Neuron (in vitro differentiated cells): ENCODE results near the gene PPCDC.

Experiments
- H2AFZ ChIP-seq: one replicate; pipeline ENCODE4 v1.6.1; 2013; ENCODE audit warnings: low read depth, mild to moderate bottlenecking, inconsistent platforms, low read length, moderate library complexity
- H3K27me3 ChIP-seq: one replicate; pipeline ENCODE4 v1.6.1; 2013; ENCODE audit warnings: low read length; ENCODE audit not compliant: insufficient read depth
- H3K36me3 ChIP-seq: one replicate; pipeline ENCODE4 v1.6.1; 2013; ENCODE audit warnings: low read length; ENCODE audit not compliant: insufficient read depth
- H3K4me1 ChIP-seq: one replicate; pipeline ENCODE4 v1.6.1; 2013; ENCODE audit warnings: low read length; ENCODE audit not compliant: insufficient read depth
- H3K4me3 ChIP-seq: 2 replicates; pipeline ENCODE4 v1.5.1; 2013; ENCODE audit warnings: mild to moderate bottlenecking, low read length, moderate library complexity
- H3K9me3 ChIP-seq: one replicate; pipeline ENCODE4 v1.6.1; 2013; ENCODE audit warnings: low read length

Gene PPCDC, protein sequence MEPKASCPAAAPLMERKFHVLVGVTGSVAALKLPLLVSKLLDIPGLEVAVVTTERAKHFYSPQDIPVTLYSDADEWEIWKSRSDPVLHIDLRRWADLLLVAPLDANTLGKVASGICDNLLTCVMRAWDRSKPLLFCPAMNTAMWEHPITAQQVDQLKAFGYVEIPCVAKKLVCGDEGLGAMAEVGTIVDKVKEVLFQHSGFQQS

DNA sequence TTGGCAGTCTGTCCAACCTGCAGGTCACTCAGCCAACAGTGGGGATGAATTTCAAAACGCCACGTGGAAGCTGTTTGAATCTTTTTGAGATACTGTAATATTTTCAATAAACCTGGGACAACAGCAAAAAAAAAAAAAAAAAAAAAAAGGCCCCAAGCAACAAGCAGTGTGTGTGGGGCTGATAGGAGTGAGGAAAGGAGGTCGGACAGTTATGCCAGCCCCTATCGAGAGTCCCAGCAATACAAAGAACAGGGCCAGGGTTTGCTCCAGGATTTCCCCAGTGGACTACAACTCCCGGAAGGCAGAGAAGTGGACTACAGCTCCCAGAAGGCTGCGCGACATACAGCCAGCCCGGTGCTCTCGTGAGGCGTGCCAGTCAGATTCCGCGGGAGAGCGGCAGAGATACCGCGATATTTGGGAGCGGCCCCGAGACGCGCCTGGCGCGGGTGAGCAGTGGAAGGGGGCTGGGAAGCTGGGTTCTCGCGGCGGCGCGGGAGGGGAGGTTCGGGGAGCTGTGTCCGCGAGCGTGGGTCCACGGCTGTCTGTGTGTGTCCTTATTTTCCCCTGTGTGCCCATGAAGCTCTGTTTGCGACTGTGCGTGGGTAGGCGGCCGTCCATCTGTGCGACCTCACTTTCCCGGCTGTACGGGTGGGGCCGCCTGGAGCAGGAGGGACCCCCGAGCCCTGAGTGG is at the start of gene PPCDC:
Gene PPCDC (plus strand): TSS at position 410 of the 691 bp plus-strand sequence. CDS start 4,729 bp downstream, outside the sequence.
- H3K4me3 ChIP-seq, result peak within 1 kb of the TSS; percentile 83
- H3K27me3 ChIP-seq, result no peaks in the 10 kb centered on the region
- H3K4me1 ChIP-seq, result peaks cover 5% of the 10 kb centered on the region
- H3K9me3 ChIP-seq, result no peaks in the 10 kb centered on the region
- peak within 1 kb of the TSS; percentile 77 for H2AFZ ChIP-seq
- H3K36me3 ChIP-seq, result peaks cover 10% of the 10 kb centered on the region

DNA sequence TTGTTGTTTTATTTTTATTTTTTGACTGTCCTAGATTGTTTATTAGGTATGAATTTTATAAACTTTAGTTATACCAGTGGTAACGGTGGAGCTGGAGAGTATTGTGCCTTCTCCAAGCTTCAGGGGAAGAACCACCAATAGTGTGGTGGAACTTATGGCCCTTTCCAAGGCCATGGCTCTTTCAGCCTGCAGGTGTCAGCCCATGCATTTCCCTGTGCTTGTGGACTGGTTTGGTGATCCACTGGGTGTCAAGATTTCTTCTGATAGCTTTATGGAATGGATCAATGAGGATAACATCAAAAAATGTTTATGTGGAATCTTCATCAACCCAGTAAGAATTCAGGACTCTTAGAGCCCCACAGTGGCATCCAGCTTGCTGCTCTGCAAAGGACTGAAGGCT is 47.2 kb upstream of the PPCDC start:
- Histone ChIP-seq H3K9me3 (no peaks in the 10 kb centered on the region), H3K36me3 (no peaks in the 10 kb centered on the region), H3K27me3 (no peaks in the 10 kb centered on the region), H2AFZ (no peak overlapping the region), H3K4me1 (no peaks in the 10 kb centered on the region), H3K4me3 (no peak overlapping the region)

GRCh38 chr15:74977599-74977998 is 45.8 kb upstream of the PPCDC start:
- H3K4me1 ChIP-seq, result no peaks in the 10 kb centered on the region

GRCh38 chr15:74978077-74978476 is 45.3 kb upstream of the PPCDC start:
- Histone ChIP-seq H3K9me3 (no peaks in the 10 kb centered on the region), H3K36me3 (no peaks in the 10 kb centered on the region), H3K27me3 (no peaks in the 10 kb centered on the region), H3K4me1 (no peaks in the 10 kb centered on the region), H3K4me3 (no peak overlapping the region), H2AFZ (no peak overlapping the region)

More at GRCh38 chr15:74977599-74977998, 45.8 kb upstream of the PPCDC start:
- Histone ChIP-seq H3K36me3 (no peaks in the 10 kb centered on the region), H3K27me3 (no peaks in the 10 kb centered on the region), H3K9me3 (no peaks in the 10 kb centered on the region), H3K4me3 (no peak overlapping the region), H2AFZ (no peak overlapping the region)

DNA sequence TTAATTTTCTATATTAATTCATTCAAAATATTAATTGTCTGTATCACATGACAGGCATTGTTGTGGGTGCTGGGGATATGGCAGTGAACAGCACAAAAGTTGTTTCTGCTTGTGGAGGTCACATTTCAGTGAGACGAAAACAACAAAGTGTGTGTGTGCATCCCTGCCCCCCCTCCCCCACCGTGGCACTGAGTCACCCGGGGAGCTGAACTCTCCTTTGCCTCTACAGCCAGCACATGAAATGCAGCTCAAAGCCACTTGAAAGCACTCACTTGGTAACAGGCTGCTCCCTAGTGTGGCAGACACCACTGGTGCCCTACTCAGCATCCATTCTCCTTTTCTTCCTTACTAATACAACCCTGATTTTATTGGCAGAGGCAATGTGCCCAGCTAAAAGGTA is 44.9 kb upstream of the PPCDC start:
- Histone ChIP-seq H3K27me3 (no peaks in the 10 kb centered on the region), H3K9me3 (no peaks in the 10 kb centered on the region)

DNA sequence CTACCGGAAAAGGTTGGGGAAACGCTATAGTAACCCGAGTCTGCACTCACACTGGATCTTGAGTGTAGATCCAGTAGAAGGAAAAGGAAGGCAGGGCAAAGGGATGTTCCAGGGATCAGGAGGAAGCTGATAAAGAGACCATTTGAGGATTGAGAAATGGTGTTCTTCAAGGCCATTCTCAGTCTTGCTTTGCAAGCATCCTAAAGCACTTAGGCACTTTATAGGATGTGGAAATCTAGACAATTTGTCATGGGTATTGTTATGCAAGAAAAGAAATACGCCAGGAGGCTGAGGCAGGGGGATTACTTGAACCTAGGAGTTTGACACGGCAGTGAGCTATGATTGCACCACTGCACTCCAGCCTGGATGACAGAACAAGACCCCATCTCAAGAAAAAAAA is 41.2 kb upstream of the PPCDC start:
- Histone ChIP-seq H2AFZ (no peak overlapping the region), H3K4me1 (no peaks in the 10 kb centered on the region), H3K9me3 (no peaks in the 10 kb centered on the region), H3K36me3 (no peaks in the 10 kb centered on the region), H3K27me3 (no peaks in the 10 kb centered on the region), H3K4me3 (no peak overlapping the region)

More for the DNA sequence above, 44.9 kb upstream of the PPCDC start:
- H3K4me3 ChIP-seq, result no peak overlapping the region
- no peaks in the 10 kb centered on the region for H3K4me1 ChIP-seq
- H2AFZ ChIP-seq, result no peak overlapping the region
- H3K36me3 ChIP-seq, result no peaks in the 10 kb centered on the region

- Histone ChIP-seq H3K4me1 (no peaks in the 10 kb centered on the region), H3K9me3 (no peaks in the 10 kb centered on the region)
These were observed 39.6 kb upstream of the PPCDC start for GRCh38 chr15:74983725-74984231.

DNA sequence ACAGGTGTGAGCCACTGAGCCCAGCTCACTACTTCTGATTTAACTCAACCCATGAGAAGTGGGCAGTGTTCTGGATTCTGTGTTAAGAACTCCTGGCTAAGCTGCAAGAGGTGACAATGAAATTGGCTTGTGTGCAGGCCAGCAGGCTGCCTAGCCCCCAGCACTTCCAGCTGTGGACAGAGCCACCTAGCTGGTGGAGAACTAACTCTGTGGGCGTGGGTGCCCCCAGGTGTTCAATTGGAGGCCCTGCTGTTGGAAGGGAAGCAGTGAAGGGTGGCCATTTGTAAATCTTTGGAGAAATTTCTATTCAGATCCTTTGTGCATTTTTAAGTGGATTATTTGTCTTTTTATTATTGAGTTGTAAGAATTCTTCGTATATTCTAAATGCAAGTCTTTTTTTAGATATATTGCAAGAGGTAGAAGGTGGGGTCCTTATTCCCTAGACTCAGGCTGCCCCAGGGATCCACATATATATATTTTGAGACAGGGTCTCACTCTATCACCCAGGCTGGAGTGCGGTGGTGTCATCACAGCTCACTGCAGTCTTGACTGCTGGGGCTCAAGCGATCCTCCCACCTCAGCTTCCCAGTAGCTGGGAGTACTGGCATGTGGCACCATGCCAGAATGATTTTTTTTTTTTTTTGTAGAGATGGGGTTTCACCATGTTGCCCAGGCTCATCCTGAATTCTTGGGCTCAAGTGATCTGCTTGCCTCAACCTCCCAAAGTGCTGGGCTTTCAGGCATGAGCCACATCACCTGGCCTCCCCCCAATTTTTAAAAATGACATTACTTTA is 35.2 kb upstream of the PPCDC start:
- Histone ChIP-seq H2AFZ (no peak overlapping the region), H3K9me3 (no peaks in the 10 kb centered on the region), H3K36me3 (no peaks in the 10 kb centered on the region), H3K4me1 (no peaks in the 10 kb centered on the region), H3K27me3 (no peaks in the 10 kb centered on the region), H3K4me3 (no peak overlapping the region)

More at GRCh38 chr15:74983725-74984231, 39.6 kb upstream of the PPCDC start:
- no peaks in the 10 kb centered on the region for H3K27me3 ChIP-seq
- H3K4me3 ChIP-seq, result no peak overlapping the region
- no peak overlapping the region for H2AFZ ChIP-seq
- no peaks in the 10 kb centered on the region for H3K36me3 ChIP-seq

DNA sequence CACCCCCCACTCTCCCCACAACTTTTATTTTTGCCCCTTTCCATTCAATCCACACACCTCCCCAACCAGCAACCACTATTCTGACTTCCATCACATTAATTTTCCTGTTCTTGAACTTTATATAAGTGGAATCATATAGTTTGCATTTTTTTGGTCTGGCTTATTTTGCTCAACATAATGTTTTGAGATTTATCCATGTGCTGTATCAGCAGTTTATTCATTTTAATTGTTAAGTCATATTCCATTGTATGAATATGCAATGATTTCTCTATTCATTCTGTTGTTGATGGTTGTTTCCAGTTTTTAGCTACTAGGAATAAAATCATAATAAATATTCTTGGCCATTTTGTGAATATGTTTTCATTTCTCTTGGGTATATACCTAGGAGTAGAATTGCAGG is 33.9 kb upstream of the PPCDC start:
- no peak overlapping the region for H3K4me3 ChIP-seq
- H3K9me3 ChIP-seq, result no peaks in the 10 kb centered on the region
- H3K36me3 ChIP-seq, result no peaks in the 10 kb centered on the region
- no peak overlapping the region for H2AFZ ChIP-seq
- H3K27me3 ChIP-seq, result no peaks in the 10 kb centered on the region
- no peaks in the 10 kb centered on the region for H3K4me1 ChIP-seq

DNA sequence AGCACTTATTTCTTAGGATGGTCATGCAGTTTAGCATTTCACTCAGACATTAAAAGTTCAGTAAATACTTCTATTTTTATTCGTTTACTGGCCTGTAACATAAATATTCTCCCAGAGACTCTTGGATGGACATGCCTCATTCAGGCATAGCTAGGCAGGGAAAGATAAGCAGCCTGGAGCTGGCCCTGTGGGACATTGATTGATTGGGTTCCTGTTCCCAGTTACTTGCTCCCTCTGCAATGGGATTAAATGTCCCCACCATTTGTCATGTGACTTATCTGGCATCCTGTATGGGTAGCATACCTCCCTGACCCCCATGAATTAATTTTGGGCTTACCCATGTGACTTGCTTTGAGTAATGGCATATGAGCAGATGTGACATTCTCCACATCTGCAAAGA is 30.8 kb upstream of the PPCDC start:
- Histone ChIP-seq H2AFZ (no peak overlapping the region), H3K27me3 (no peaks in the 10 kb centered on the region), H3K4me3 (no peak overlapping the region), H3K36me3 (no peaks in the 10 kb centered on the region), H3K9me3 (peaks cover 4% of the 10 kb centered on the region), H3K4me1 (peaks cover 13% of the 10 kb centered on the region)

GRCh38 chr15:74994236-74994635 is 29.2 kb upstream of the PPCDC start:
- H3K4me3 ChIP-seq, result no peak overlapping the region
- peaks cover 13% of the 10 kb centered on the region for H3K4me1 ChIP-seq
- no peaks in the 10 kb centered on the region for H3K27me3 ChIP-seq
- H3K36me3 ChIP-seq, result peaks cover 2% of the 10 kb centered on the region
- no peak overlapping the region for H2AFZ ChIP-seq
- H3K9me3 ChIP-seq, result peaks cover 4% of the 10 kb centered on the region

GRCh38 chr15:74994685-74995084 is 28.7 kb upstream of the PPCDC start:
- peaks cover 4% of the 10 kb centered on the region for H3K9me3 ChIP-seq
- peak overlapping the region; percentile 79 for H3K4me3 ChIP-seq
- peak overlapping the region; percentile 24 for H2AFZ ChIP-seq
- H3K36me3 ChIP-seq, result peaks cover 2% of the 10 kb centered on the region
- H3K4me1 ChIP-seq, result peaks cover 13% of the 10 kb centered on the region
- no peaks in the 10 kb centered on the region for H3K27me3 ChIP-seq

DNA sequence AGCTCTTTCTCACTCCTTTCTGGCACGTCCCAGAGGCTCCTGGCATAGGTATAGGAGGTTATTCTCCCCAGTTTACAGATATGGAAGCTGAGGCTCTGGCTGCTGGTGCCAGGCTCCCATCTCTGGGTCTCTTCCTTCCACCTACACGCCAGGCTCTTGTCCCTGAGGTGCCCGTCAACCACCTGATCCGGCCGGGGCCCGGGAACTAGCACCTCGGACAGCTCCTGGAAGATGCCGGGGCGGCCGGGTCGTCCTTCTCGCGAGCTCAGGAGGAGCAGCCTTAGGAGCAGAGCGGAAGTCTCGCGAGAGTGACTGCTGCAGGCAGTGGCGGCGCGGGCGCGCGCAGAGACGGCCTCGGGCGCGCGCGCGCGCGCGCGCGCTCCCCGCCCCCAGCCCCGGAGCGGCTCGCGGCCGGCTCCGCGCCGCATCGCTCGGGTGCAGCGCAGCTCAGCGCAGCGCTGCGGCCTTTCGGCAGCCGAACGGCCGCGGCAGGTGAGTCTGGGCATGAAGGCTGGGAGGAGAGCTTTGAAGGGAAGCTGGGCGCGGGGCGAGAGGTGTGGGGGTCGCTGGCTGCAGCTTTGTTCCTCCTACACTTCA is 28.1 kb upstream of the PPCDC start, which contains the start of gene SCAMP5:
Gene SCAMP5 (plus strand): TSS at position 382 of the 597 bp plus-strand sequence. CDS start 16,277 bp downstream, outside the sequence.
- peak within 1 kb of the TSS; percentile 56 for H2AFZ ChIP-seq
- H3K9me3 ChIP-seq, result peaks cover 4% of the 10 kb centered on the region
- peaks cover 2% of the 10 kb centered on the region for H3K36me3 ChIP-seq
- peak within 1 kb of the TSS; percentile 79 for H3K4me3 ChIP-seq
- no peaks in the 10 kb centered on the region for H3K27me3 ChIP-seq
- peaks cover 13% of the 10 kb centered on the region for H3K4me1 ChIP-seq
